GM19025 (cell line): Measurements from ENCODE around the gene GRXCR2.
"Not testable (repeated sequence)": the region's sequence is repeated elsewhere in the genome, so short reads cannot be mapped to it uniquely, and the experiment has no call there.

Experiments
- ATAC-seq: cut with Tn5 transposase; IDR thresholded peaks from one replicate; pipeline ENCODE4 v1.9.1; 2021; ENCODE audit warnings: mild to moderate bottlenecking, low read depth, moderate library complexity; ENCODE audit not compliant: unreplicated experiment

The GRXCR2 gene

DNA sequence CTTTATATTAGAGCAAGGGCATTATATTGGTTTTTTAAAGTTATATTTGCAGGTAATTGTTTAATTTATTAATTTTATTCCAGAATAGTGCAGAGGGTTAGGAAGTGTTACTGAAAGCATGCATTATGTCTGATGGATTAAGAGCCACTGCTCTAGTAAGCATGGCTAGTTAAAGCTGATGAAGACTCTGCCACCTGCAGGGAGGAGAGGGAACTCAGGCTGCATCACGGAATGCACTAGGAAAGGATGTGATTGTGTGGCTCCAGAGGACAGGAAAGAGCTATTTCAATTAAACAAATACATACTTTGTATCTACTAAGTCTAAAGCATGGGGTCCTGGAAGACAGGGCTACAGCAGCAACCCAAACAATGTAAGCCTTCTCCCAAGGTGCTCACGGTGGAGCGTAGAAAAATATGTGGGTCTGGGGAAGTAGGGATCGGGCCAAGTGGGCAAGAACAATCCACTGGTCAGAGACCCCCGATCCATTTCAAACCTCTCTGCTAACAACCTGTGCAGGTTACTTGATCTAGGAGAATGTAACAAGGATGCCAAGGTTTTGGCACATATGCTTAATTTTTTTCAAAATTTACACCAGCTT, 15.3 kb upstream of the GRXCR2 start:
- ATAC-seq, result no peak

DNA sequence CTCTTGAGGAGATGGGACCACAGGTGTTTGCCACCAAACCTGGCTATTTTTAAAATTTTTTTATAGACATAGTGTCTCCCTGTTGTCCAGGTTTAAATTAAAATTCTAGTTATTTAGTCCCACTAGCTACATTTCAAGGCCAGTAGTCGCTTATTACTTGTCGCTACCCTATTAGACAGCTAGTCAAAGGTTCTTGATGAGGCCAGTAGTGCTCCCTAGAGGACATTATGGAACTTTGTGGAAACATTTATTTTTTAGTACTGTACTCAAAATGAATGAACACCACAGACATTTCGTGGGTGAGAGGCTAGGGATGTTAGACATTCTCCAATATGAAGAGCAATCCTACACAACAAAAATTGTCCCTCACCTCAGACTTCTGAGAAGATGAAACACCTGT, 14.4 kb upstream of the GRXCR2 start:
- ATAC-seq, result no peak

DNA sequence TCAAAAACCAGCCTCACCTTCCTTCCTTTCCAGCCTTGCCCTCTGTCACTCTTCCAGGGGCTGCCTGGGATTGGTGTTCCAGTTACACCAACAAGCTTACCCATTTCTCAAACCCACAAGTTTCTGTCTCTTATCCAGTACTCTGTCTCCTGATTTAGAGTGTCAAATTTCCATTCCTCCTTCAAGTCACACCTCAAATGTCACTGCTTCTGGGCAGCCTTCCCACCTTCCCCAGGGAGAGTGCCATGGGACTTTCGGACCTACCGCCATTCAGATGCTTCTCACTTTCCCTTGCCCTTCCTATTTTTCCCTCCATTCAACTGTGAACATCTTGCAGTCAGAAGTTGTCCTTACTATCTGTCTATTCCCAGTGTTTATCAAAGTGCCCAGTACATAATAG, 2.0 kb upstream of the GRXCR2 start:
- no peak for ATAC-seq

DNA sequence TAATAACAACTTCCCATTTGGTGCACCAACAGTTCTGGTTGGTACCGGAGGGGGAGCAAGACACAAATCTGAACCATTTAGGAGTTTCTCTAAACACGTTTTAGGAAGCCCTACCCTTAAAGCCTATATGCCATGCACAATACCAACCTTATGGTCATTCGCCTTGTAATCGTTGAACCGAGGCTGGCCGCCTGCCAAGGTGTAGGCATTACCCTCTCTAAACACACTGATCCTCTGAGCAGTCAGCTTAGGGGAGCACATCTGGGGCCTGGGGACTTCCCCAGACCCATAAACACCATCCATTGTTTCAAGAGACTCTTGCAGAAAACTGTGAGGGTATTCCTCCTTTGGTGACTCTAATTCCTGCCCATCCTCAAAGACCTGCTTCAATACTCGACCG, 328 bp downstream of the GRXCR2 start:
- ATAC-seq, result no peak

DNA sequence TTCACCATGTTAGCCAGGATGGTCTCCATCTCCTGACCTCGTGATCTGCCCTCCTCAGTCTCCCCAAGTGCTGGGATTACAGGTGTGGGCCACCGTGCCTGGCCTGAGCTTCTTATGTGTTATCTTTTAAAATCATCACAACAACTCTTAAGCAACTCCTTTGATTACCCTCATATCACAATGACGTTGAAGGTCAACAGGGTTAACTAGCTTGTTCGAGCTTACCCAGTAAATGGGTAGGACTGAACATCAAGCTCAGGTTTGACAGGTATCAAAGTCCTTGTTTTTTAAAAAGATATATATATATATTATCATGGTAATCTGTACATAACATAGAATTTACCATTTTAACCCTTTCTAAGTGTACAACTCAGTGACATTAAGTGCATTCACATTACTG, 3.1 kb downstream of the GRXCR2 start:
- no peak for ATAC-seq

DNA sequence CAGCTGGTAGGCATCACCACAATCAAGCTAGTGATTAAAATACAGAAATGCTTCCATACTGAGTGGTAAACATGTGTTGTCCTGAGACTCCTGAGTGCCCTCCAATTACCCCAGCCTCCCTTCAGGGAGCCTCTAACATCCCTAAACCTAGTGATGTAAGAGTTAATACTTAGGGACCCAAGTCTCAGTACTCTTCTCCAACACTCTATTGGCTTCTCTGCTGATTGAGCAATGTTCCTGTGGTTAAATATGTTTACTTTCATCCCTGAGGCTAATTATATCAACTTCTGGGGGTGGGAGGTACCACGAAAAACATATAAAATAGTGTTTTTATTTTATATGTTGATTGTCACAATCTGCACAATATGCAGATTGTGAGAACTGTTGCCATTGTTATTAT, 5.0 kb downstream of the GRXCR2 start:
- no peak for ATAC-seq

DNA sequence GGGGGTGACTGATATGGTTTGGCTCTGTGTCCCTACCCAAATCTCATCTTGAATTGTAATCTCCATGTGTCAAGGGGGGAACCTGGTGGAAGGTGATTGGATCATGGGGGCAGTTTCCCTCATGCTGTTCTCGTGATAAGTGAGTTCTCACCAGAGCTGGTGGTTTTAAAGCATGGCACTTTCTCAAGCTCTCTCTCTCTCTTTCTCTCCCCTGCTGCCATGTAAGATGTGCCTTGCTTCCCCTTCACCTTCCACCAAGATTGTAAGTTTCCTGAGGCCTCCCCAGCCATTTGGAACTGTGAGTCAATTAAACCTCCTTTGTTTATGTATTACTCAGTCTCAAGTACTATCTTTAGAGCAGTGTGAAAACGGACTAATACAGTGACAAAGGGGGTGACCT, 8.4 kb downstream of the GRXCR2 start:
- not testable (repeated sequence) for ATAC-seq

DNA sequence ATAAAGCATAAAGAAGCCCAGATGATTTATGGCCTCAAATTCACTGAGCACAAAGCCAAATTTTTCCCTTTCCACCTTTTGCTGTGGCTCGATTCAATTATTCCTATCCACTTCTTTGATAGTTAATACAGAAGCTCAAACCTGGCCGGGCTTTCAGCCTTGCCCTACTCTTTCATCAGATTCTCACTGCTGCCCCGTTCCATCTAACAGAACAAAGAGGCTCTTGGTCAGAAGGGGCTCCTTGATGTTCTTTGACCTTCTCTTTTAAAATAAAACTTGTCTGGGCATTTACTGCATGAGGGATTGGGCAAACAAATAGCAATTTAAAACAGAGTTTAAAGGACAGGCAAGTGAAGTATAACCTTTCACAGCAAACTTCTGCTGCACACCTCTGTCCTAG, 9.8 kb downstream of the GRXCR2 start:
- no peak for ATAC-seq

DNA sequence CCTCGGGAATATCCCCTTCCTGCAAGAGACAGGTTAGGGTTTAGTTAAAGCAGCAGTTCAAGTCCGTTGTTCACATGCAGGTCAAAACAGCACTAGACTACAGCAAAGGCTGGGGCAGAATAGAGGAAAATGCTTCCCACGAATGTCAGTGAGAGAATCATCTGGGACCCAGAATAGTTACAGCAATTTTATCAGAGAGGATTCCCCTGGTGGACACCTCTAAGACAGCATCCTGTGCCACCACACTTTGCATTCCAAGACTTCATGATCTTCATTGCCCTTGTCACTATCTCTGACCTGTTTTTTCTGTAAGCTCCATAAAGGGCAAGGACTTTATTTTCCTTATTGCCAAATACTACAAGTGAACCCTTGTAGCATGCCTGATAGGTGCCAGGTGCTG, 12.9 kb downstream of the GRXCR2 start:
- no peak for ATAC-seq

DNA sequence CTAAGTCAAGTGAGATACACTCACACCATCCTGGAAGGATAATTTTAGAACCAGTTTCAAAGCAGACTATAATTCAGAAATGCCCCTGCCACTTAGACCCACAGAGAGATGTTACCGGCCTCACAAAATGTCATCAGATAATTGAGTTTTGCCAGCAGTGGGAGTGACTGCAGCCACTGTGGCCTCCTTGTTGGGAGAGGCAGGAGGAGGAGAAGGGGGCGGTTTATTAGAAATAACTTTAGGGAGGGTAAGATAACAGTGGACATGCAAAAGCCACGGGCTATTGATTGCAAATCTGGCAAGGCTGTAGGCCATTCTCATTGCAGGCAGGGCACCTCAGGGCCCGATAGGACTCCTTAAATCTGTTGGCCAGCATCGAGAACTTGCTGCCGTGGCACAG, 13.4 kb downstream of the GRXCR2 start:
- ATAC-seq, result no peak

DNA sequence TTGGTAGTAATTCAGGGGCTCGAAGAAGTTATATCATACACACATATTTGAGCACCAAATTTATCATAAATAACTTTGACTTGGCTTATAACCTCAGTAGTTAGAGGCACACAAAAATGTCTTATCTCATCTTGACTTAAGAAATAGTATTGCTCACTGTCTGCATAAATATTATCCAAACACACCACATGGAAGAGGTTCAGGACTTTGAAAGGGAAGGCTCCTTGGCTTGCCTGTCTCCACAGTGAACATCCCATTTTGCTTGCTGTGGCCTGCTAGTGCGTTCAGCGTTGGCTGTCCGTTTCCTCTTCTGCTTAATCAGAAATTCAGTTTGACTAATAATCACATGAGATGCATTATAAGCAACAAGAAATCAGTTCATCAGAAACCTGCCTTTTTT, 13.9 kb downstream of the GRXCR2 start:
- no peak for ATAC-seq

DNA sequence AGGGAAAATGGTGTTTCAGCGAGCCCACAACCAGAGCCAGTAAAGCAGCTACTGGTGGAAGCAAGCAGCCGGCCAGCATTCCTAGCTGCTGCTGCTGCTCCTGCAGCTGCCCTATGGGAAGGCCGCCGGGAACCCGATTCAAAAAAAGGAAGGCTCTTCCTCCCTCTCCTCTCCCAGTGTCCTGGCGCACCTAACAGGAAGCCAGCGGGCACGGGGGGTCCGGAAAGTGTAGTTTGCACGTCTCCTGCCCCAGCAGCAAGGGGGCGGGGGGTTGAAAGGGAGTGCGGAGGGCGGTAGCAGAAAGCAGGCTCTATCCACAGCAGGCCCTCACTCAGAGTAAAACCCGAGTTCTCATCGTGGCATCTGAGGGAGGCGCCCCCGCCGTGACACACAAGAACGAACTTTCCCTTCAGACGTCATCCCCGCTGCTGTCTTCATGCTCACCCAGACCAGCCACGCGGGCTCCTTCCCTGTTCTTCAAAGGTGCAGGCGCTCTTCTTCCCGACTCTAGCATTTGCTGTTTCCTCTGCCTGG, 16.5 kb downstream of the GRXCR2 start:
- ATAC-seq, result no peak

DNA sequence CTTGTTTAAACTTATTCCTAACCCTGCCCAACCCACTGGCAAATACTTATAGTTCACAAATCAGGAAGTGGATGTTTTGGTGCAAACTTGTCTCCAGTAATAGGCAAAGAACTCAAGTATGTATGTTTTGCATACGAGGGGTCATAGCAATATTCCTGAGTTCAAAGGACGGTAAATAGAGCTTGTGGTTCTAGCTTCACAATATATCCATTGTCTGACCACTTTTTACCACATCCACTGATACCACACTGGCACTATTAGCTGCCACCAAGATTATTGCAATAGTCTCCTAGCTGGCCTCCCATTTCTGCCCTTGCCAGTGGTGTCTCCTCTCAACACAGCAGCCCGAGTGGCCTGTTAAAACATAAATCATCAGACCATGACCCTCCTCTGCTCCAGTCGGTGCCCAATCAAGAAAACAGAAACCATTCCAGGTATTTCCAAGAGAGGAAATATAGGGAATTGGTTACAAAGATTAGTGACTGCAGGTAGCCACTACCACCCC, 17.0 kb downstream of the GRXCR2 start:
- ATAC-seq, result no peak

DNA sequence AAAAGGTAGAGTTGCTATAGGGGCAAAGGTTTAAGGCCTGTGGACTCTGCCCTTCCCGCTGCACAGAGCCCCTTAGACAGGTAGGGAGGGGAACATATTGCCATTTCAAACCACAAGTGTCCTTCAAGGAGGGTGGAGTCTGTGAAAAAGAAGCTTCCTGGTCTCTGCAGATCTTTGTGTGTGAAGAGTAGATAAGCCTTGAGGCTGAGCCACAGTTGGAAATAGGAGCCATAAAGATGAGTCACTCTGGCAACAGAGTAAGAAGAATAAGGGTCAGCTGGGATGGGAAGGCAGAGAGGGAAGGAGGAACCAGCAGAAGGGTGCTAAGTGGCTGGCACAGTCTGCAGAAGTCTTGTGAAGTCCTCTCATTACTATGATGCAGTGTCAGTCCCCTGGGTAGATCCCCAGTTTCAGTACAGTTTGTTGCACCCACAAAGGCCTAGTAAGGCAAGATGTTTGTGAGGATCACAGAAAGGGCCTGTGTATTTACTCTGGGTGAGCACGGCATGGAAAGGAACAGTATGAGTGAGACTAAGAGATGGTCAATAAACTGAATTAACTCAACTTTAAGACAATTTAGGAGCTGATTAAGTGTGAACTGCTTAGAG, 18.1 kb downstream of the GRXCR2 start:
- ATAC-seq, result no peak

DNA sequence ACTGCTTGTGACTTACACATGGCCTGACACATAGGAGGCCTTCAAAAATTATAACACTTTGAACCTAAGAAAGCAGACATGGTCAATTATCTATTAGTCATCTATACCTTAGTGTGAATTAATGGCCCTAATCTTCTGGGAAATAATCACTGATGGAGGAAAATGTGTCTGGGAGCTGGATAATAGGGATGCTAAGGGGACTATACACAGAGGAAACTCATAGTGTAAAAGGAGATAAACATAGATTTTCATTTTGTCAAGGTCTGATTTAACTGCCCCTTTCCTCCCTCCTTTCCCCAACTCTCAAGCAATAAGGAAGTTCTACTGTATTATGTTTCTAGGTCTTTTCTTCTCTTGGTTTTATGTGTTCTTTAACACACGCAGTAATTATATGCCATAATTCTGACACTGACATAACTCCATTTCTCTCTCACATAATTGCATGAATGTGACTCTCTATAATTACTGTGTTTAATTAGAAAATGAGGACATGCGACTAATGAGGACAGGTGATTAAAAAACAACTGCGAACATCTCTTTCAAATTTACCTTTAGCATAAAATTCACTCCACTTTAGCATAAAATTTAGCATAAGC, 18.9 kb downstream of the GRXCR2 start:
- no peak for ATAC-seq

DNA sequence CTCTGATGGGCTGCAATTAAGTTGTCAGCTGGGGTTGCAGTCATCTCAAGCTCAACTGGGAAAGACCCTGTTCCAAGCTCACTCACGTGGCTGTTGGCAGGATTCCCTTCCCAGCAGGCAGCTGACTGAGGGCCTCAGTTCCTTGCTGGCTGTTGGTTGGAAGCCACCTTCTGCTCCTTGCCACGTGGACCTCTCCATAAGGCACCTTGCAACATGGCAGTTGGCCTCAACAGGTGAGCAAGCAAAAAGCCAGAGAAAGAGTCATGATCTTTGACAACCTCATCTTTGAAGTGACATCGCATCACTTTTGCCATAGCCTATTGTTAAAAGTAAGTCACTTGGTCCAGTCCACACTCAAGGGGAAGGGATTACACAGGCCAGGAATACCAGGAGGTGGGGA, 19.8 kb downstream of the GRXCR2 start:
- no peak for ATAC-seq

DNA sequence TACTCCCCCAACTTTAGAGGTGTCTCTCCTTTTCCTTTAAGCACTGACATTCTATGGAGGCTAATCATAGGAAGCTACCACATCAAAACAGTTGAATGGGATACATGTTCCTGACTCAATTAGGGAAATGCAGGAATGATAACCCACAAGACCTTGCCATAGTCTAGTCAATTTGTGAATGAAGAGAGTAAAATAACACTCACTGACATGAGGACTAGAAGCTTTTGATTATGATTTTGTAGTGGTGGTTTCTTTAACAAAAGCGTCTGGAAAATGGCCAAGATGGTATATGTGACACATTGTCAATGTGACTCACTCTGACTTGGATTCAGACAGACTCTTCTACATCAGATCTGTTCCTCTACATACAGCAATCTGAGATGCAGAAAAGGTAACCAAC, 24.0 kb downstream of the GRXCR2 start:
- no peak for ATAC-seq

DNA sequence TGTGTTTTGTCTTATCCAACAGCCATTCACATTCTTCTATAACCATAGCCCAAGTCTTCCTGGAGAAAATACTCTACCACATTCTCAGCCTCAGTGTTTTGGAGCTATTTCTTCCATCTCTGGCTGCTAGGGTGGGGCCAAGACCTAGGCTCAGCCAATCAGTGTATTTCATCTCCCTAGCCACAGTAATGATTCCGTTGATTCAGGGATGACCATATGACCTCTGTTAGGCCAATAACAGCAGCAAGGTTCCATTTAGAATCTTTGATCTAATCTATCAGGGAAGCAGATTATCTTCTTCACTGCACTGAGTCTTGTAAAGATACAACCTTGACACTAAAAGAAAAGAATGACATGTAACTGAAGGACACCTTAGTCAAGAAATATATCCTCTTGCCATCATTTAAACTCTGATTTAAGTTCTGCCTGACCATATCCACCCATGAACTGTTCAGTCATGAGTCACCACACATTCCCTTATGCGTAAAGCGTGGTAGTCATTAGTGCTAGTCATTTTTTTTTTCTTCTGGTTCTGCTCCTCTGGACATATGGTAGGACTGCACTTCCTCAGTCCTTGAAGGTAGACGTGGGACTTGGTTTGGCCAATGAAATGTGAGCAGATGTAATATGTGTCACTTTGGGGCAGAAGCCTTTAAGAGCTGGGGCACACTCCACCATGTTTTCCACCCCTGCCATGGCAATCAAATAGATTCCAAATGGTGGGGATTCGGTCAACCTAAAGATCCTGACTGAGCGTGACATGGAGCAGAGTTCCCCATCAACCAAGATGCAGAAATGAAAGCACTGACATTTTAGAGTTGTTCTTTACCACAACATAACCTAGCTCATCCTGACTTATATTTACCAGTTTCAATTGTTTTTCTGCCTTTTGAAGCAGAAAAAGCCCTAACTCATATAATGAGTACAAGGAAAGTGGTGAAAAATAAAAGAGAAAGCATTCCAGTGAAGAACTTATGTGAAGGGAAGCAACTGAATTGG, 25.0 kb downstream of the GRXCR2 start:
- ATAC-seq, result no peak

DNA sequence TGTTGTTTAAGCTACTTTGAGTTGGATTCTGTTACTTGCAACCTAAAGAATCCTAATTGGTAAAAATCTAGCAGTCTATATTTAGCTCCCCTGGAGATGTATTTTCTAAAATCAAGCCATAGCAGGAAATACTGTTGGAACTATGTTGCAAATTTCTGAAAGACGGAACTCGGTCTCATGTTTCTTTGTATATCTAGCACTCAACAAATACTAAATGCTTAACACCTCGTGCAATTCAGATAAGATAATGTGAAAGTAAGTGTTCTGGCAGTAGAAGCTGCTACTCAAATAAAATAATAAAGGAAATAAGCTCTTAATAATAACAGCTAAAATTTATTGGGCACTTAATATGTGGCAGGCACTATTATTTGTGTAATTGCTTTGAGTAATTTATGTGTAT, 26.7 kb downstream of the GRXCR2 start:
- ATAC-seq, result no peak

DNA sequence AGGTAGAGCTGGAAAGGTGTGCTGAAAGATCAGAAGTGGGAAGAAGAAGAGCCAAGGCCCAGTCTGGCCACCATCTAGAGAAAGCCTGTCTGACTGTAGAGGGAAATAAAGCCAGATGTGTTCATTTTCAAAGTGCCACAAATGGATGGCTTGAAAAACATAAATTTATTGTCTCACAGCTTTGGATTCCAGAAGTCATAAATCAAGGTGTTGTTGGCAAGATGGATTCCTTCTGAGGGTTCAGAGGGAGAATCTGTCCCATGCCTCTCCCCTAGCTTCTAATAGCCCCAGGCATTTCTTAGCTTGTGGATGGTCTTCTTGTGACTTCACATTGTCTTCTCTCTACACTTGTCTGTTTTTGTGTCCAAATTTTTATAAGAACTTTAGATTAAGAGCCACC, 31.5 kb downstream of the GRXCR2 start:
- ATAC-seq, result no peak
